ENCODE measurements around the gene AGBL2.

Gene AGBL2

DNA sequence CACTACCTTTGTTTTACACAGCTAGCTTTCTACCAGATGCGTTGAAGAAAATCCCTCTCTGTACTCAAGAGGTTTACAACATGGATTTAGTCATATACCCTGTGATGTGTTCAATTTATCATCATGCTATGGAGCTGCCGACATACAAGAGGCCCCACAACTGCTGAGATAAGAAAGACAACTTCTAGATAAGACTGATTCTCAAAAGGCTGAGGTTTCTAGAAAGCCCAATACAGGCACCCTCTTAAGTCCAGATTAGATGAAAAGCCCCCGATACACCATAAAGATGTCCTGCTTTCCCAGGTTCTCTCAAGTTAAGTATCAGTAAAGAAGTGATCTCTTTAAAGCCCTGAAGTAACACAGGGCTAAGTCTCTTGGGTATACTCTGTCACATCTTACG, 87.1 kb downstream of the AGBL2 start:
- DNase-seq: no peak
- Histone ChIP-seq H3K27me3 (no peaks in the 10 kb centered on the region), H3K9me3 (no peaks in the 10 kb centered on the region), H3K4me3 (no peak overlapping the region), H3K36me3 (peaks cover 83 to 98% (median 84%) of the 10 kb centered on the region in 3 donors), H3K27ac (no peak overlapping the region), H3K4me1 (no peaks in the 10 kb centered on the region)
- TF ChIP-seq, protein P1, sequence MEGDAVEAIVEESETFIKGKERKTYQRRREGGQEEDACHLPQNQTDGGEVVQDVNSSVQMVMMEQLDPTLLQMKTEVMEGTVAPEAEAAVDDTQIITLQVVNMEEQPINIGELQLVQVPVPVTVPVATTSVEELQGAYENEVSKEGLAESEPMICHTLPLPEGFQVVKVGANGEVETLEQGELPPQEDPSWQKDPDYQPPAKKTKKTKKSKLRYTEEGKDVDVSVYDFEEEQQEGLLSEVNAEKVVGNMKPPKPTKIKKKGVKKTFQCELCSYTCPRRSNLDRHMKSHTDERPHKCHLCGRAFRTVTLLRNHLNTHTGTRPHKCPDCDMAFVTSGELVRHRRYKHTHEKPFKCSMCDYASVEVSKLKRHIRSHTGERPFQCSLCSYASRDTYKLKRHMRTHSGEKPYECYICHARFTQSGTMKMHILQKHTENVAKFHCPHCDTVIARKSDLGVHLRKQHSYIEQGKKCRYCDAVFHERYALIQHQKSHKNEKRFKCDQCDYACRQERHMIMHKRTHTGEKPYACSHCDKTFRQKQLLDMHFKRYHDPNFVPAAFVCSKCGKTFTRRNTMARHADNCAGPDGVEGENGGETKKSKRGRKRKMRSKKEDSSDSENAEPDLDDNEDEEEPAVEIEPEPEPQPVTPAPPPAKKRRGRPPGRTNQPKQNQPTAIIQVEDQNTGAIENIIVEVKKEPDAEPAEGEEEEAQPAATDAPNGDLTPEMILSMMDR (IDR thresholded peaks at IDR 0.05): no peak
- intact Hi-C loops (cut with DNase I; ENCODE audit: low total_unique reads): no loop called here

DNA sequence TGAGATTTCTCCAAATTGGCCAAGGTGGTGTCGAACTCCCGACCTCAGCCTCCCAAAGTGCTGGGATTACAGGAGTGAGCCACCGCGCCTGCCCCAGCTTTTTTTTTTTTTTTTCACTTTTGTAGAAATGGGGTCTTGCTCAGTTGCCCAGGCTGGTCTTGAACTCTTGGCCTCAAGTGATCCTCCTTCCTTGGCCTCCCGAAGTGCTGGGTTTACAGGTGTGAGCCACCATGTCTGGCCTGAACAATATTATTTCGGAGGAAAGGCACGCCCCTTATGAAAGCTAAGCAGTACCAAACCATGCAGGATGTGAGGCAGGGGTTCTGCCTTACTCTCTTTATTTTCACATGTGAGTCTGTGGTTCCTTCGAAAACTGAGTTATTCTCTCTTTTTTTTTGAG, 88.9 kb downstream of the AGBL2 start:
- TF ChIP-seq, protein P1 (IDR thresholded peaks at IDR 0.05): no peak
- no peak for DNase-seq
- Histone ChIP-seq H3K4me1 (no peaks in the 10 kb centered on the region), H3K4me3 (no peak overlapping the region), H3K27me3 (no peaks in the 10 kb centered on the region), H3K9me3 (no peaks in the 10 kb centered on the region), H3K27ac (no peak overlapping the region), H3K36me3 (peaks cover 86 to 98% (median 91%) of the 10 kb centered on the region in 3 donors)
- intact Hi-C loops (cut with DNase I; ENCODE audit: low total_unique reads): no loop called here

- Histone ChIP-seq H3K9me3 (no peaks in the 10 kb centered on the region), H3K27ac (no peak overlapping the region), H3K36me3 (peaks cover 63 to 93% (median 70%) of the 10 kb centered on the region in 3 donors), H3K27me3 (no peaks in the 10 kb centered on the region), H3K4me3 (no peak overlapping the region), H3K4me1 (no peaks in the 10 kb centered on the region)
- intact Hi-C loops (cut with DNase I; ENCODE audit: low total_unique reads): no loop called here
- DNase-seq: no peak
- TF ChIP-seq, protein P1 (IDR thresholded peaks at IDR 0.05): no peak
Measured at GRCh38 chr11:47620836-47621378, 94.3 kb downstream of the AGBL2 start.

GRCh38 chr11:47617417-47617809, 97.8 kb downstream of the AGBL2 start:
- no peaks in the 10 kb centered on the region for H3K9me3 ChIP-seq
- no peak for DNase-seq
- TF ChIP-seq, protein P1 (IDR thresholded peaks at IDR 0.05): no peak
- no peak overlapping the region for H3K4me3 ChIP-seq
- intact Hi-C loops (cut with DNase I; ENCODE audit: low total_unique reads): no loop called here
- H3K27me3 ChIP-seq: no peaks in the 10 kb centered on the region
- no peaks in the 10 kb centered on the region for H3K4me1 ChIP-seq
- H3K36me3 ChIP-seq: peaks cover 35 to 66% (median 47%) of the 10 kb centered on the region in 3 donors
- H3K27ac ChIP-seq: no peak overlapping the region

- no peaks in the 10 kb centered on the region for H3K9me3 ChIP-seq
- H3K27me3 ChIP-seq: no peaks in the 10 kb centered on the region
- no peak overlapping the region for H3K27ac ChIP-seq
- DNase-seq: peak in 1 of 2 donors; percentile 64
- intact Hi-C loops (cut with DNase I; ENCODE audit: low total_unique reads): no loop called here
- no peaks in the 10 kb centered on the region for H3K4me1 ChIP-seq
- TF ChIP-seq, protein P1 (IDR thresholded peaks at IDR 0.05): peak; percentile 47 to 48
- H3K4me3 ChIP-seq: no peak overlapping the region
- peaks cover 30 to 61% (median 42%) of the 10 kb centered on the region in 3 donors for H3K36me3 ChIP-seq
Measured at GRCh38 chr11:47616726-47617416, 98.3 kb downstream of the AGBL2 start.
